Osteoblast (primary cell): Measurements from ENCODE around the gene UCK1. TPM values are rescaled to one million over a fixed set of nuclear protein-coding genes. Genes with fewer than 3 reads are reported as not detected.

Experiments
- DNase-seq: peaks from one replicate; pipeline ENCODE4 v3.0.0; 2011; ENCODE audit warnings: low spot score, mixed read lengths; ENCODE audit not compliant: insufficient read length; ENCODE audit errors: missing footprints
- H2AFZ ChIP-seq: 2 replicates; pipeline ENCODE4 v1.6.0; 2011; ENCODE audit warnings: mild to moderate bottlenecking, low read length
- H3K27ac ChIP-seq: 2 replicates; pipeline ENCODE4 v1.5.1; 2011; ENCODE audit warnings: mild to moderate bottlenecking, low read depth, low read length, moderate library complexity
- H3K27me3 ChIP-seq: 2 replicates; pipeline ENCODE4 v1.6.0; 2012; ENCODE audit warnings: mild to moderate bottlenecking, control low read depth, inconsistent platforms, low read length, moderate library complexity; ENCODE audit not compliant: insufficient read depth
- H3K36me3 ChIP-seq: 2 replicates; pipeline ENCODE4 v1.5.1; 2011; ENCODE audit warnings: mild to moderate bottlenecking, low read length, control low read depth, moderate library complexity; ENCODE audit not compliant: insufficient read depth
- H3K4me1 ChIP-seq: 2 replicates; pipeline ENCODE4 v1.5.1; 2011; ENCODE audit warnings: mild to moderate bottlenecking, low read length, control low read depth, moderate library complexity; ENCODE audit not compliant: insufficient read depth
- H3K4me2 ChIP-seq: 2 replicates; pipeline ENCODE4 v1.6.0; 2011; ENCODE audit warnings: mild to moderate bottlenecking, low read length; ENCODE audit not compliant: insufficient read depth
- H3K4me3 ChIP-seq: fragments of 200-600 bp; sonication (generic); 3 replicates; pipeline ENCODE4 v1.5.1; 2012; ENCODE audit warnings: mild to moderate bottlenecking, low read length, inconsistent platforms; ENCODE audit not compliant: insufficient read depth
- H3K79me2 ChIP-seq: 2 replicates; pipeline ENCODE4 v1.6.0; 2012; ENCODE audit warnings: mild to moderate bottlenecking, low read length, control low read depth, inconsistent platforms; ENCODE audit not compliant: insufficient read depth
- H3K9me3 ChIP-seq: 2 replicates; pipeline ENCODE4 v1.5.1; 2011; ENCODE audit warnings: low read depth, low read length, control low read depth
- H4K20me1 ChIP-seq: 2 replicates; pipeline ENCODE4 v1.6.0; 2012; ENCODE audit warnings: mild to moderate bottlenecking, low read length, control low read depth; ENCODE audit not compliant: insufficient read depth
- CTCF ChIP-seq: IDR thresholded peaks from 2 replicates; pipeline ENCODE4 v1.5.1; 2011; ENCODE audit warnings: mild to moderate bottlenecking, low read depth, low read length, moderate library complexity; ENCODE audit errors: extremely low read depth
- total RNA-seq: library from RNA; depleted of rRNA; stranded (reverse); fragments of >200 nt; gene quantifications from 2 replicates; pipeline ENCODE4 v1.2.3, GENCODE V29; 2012

Gene UCK1
- total RNA-seq, 1 donor: 19.5 TPM

- H3K27me3 ChIP-seq: no peaks in the 10 kb centered on the region
- peaks cover 12% of the 10 kb centered on the region for H3K4me1 ChIP-seq
- TF ChIP-seq CTCF: no peak
- no peak overlapping the region for H3K4me3 ChIP-seq
- H3K4me2 ChIP-seq: no peak overlapping the region
- peak; percentile 59 for DNase-seq
- no peaks in the 10 kb centered on the region for H3K9me3 ChIP-seq
- peaks cover 17% of the 10 kb centered on the region for H3K79me2 ChIP-seq
- no peak overlapping the region for H3K27ac ChIP-seq
- H3K36me3 ChIP-seq: peaks cover 40% of the 10 kb centered on the region
- no peak overlapping the region for H2AFZ ChIP-seq
- peaks cover 6% of the 10 kb centered on the region for H4K20me1 ChIP-seq
These were observed 2.1 kb downstream of the UCK1 start for GRCh38 chr9:131528886-131529505.

GRCh38 chr9:131528186-131528585 is 2.9 kb downstream of the UCK1 start:
- Histone ChIP-seq H4K20me1 (peaks cover 8% of the 10 kb centered on the region), H3K36me3 (peaks cover 49% of the 10 kb centered on the region), H3K4me3 (no peak overlapping the region), H3K4me1 (peaks cover 13% of the 10 kb centered on the region), H3K79me2 (peaks cover 17% of the 10 kb centered on the region), H3K4me2 (no peak overlapping the region), H3K9me3 (no peaks in the 10 kb centered on the region), H3K27me3 (no peaks in the 10 kb centered on the region), H3K27ac (no peak overlapping the region), H2AFZ (no peak overlapping the region)
- peak; percentile 76 for DNase-seq
- TF ChIP-seq CTCF: no peak

- H3K27ac ChIP-seq: no peak overlapping the region
- no peak overlapping the region for H2AFZ ChIP-seq
- no peak for TF ChIP-seq CTCF
- no peak overlapping the region for H3K4me2 ChIP-seq
- H3K79me2 ChIP-seq: peaks cover 15% of the 10 kb centered on the region
- peaks cover 64% of the 10 kb centered on the region for H3K36me3 ChIP-seq
- peaks cover 13% of the 10 kb centered on the region for H3K4me1 ChIP-seq
- DNase-seq: peak; percentile 52
- no peak overlapping the region for H3K4me3 ChIP-seq
- no peaks in the 10 kb centered on the region for H3K27me3 ChIP-seq
- no peaks in the 10 kb centered on the region for H3K9me3 ChIP-seq
- peaks cover 8% of the 10 kb centered on the region for H4K20me1 ChIP-seq
These were observed 5.2 kb downstream of the UCK1 start for GRCh38 chr9:131525643-131526565.
